GM12878 (cell line): ENCODE data around the gene CGA.

Source experiments
- ATF3 ChIP-seq: IDR thresholded peaks from 2 replicates; pipeline ENCODE4 v1.6.1; 2011; ENCODE audit warnings: low read depth, mild to moderate bottlenecking, low read length, moderate library complexity, borderline replicate concordance; ENCODE audit errors: extremely low read depth
- BRCA1 ChIP-seq: IDR thresholded peaks from 2 replicates; pipeline ENCODE4 v1.6.1; 2011; ENCODE audit warnings: low read depth, low read length, improper control_type of control experiment
- HCFC1 ChIP-seq: fragments of 150-350 bp; IDR thresholded peaks from 2 replicates; pipeline ENCODE4 v1.6.1; 2014; ENCODE audit warnings: low read length
- IRF3 ChIP-seq: fragments of 450-650 bp; IDR thresholded peaks from 2 replicates; pipeline ENCODE4 v1.6.1; 2014; ENCODE audit warnings: mild to moderate bottlenecking
- POLR2A ChIP-seq: IDR thresholded peaks from 2 replicates; pipeline ENCODE4 v1.6.1; 2011; ENCODE audit warnings: low read depth, mild to moderate bottlenecking, low read length
- SMC3 ChIP-seq: IDR thresholded peaks from 2 replicates; pipeline ENCODE4 v1.6.1; 2011; ENCODE audit warnings: low read length, improper control_type of control experiment, borderline replicate concordance
- SP1 ChIP-seq: IDR thresholded peaks from one replicate; pipeline ENCODE4 v1.6.1; 2011; ENCODE audit warnings: low read depth, low read length
- TF ChIP-seq, protein P1 (sequence below), 3 experiments: IDR thresholded peaks in 2 of 3; conservative IDR thresholded peaks in 1 of 3; 2 replicates each; pipeline ENCODE4 v1.5.1; 2011; ENCODE audit warnings: low read depth in 3 of 3, low read length in 3 of 3, mild to moderate bottlenecking in 3 of 3, control low read depth in 2 of 3, moderate library complexity in 2 of 3, inconsistent platforms in 1 of 3, mixed read lengths in 1 of 3; ENCODE audit not compliant: control insufficient read depth in 2 of 3, insufficient read depth in 1 of 3; ENCODE audit errors: extremely low read depth in 1 of 3
- TF ChIP-seq, protein P2 (sequence below): fragments of 150-350 bp; IDR thresholded peaks from 2 replicates; pipeline ENCODE4 v1.6.1; 2014; ENCODE audit warnings: mild to moderate bottlenecking, low read depth, low read length

- TF ChIP-seq ATF3 (no peak), POLR2A (no peak), SMC3 (no peak), BRCA1 (no peak), IRF3 (no peak), SP1 (no peak), HCFC1 (no peak)
- TF ChIP-seq, protein P1, sequence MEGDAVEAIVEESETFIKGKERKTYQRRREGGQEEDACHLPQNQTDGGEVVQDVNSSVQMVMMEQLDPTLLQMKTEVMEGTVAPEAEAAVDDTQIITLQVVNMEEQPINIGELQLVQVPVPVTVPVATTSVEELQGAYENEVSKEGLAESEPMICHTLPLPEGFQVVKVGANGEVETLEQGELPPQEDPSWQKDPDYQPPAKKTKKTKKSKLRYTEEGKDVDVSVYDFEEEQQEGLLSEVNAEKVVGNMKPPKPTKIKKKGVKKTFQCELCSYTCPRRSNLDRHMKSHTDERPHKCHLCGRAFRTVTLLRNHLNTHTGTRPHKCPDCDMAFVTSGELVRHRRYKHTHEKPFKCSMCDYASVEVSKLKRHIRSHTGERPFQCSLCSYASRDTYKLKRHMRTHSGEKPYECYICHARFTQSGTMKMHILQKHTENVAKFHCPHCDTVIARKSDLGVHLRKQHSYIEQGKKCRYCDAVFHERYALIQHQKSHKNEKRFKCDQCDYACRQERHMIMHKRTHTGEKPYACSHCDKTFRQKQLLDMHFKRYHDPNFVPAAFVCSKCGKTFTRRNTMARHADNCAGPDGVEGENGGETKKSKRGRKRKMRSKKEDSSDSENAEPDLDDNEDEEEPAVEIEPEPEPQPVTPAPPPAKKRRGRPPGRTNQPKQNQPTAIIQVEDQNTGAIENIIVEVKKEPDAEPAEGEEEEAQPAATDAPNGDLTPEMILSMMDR (IDR thresholded peaks at IDR 0.05 in 2 of 3, conservative IDR thresholded peaks at IDR 0.05 in 1 of 3; ENCODE audit: control insufficient read depth in 2 of 3, extremely low read depth in 1 of 3, insufficient read depth in 1 of 3, low read depth in 3 of 3, low read length in 3 of 3) = no peak
- TF ChIP-seq, protein P2, sequence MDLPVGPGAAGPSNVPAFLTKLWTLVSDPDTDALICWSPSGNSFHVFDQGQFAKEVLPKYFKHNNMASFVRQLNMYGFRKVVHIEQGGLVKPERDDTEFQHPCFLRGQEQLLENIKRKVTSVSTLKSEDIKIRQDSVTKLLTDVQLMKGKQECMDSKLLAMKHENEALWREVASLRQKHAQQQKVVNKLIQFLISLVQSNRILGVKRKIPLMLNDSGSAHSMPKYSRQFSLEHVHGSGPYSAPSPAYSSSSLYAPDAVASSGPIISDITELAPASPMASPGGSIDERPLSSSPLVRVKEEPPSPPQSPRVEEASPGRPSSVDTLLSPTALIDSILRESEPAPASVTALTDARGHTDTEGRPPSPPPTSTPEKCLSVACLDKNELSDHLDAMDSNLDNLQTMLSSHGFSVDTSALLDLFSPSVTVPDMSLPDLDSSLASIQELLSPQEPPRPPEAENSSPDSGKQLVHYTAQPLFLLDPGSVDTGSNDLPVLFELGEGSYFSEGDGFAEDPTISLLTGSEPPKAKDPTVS = no peak
These were observed 330 bp downstream of the CGA start for GRCh38 chr6:87094576-87094975.
